GM19240 (cell line): ENCODE results near the gene RAN.
"Not testable (repeated sequence)": the region's sequence is repeated elsewhere in the genome, so short reads cannot be mapped to it uniquely, and the experiment has no call there.

Experiments
- DNase-seq: peaks from one replicate; pipeline ENCODE4 v3.0.0; 2011; ENCODE audit warnings: low spot score; ENCODE audit not compliant: insufficient read length

The RAN gene

DNA sequence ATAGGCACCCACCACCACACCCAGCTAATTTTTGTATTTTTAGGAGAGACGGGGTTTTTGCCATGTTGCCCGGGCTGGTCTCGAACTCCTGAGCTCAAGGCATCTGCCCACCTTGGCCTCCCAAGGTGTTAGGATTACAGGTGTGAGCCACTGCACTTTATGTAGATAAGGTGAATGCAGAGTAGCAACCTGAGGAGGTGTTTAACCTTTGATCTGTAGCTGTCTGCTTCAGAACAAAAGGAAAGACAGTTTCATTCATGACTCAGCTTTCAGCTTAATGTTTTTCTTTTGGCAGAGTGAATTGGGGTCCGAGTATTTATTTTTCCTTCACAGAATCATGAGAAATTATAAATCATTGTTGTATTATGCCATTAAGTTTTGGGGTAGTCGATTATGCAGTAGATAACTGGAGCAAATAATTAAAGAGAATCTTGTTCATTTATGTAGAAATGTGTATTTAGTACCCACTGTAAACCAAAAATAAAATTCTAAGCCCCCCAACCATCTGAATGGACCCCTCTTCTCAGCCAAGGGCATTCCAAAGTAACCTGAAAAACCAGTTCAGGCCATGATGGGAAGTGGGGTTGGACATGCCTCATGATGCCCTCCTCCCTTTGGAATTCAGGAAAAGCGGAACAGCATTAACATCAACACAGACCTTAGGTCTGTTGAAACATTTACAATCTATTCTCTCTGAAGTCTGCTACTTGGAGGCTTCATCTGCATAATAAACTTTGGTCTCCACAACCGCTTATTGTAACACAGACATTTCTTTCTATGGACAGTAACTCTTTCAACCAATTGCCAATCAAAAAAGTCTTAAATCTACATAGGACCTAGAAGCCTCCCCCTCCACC lies 22.1 kb upstream of the RAN start:
- no peak for DNase-seq

- no peak for DNase-seq
Measured at GRCh38 chr12:130850418-130851021, 21.3 kb upstream of the RAN start.

- DNase-seq: no peak
Measured at GRCh38 chr12:130856088-130856487, 15.8 kb upstream of the RAN start.

DNA sequence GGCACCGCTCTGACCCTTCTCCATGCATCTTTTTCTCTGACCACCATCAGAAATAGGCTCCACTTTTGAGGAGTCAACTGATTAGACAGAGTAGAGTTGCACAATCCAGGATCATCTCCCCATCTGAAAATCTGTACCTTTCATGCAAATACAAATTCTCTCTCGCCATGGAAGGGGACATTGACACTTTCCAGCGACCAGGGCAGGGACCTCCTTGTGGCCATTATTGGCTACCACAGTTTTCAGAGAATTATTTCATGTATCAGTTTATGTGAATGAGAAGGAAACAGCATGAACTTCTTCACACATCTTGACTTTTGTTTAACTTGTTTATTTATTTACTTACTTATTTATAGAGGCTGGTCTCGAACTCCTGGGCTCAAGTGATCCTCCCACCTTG lies 13.8 kb upstream of the RAN start:
- no peak for DNase-seq

DNA sequence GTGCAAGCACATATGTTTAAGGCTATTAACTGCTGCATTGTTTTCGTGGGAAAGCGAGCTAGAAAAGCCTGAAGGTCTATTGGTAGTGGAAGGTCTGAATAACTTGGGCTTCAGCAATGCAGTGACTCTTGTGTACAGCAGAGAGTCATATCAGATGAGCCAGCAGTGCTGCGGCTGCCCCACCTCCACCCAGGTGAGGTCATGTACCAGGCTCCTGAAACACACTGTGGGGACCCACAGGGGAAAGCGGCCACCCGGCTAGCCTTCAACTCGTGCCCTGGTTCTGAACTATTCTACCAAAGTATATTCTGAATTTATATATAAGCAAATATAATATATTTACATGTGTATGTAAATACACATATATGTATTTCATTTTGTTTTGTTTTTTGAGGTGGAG lies 12.7 kb upstream of the RAN start:
- DNase-seq: no peak

- DNase-seq: no peak
Measured at GRCh38 chr12:130860311-130860710, 11.6 kb upstream of the RAN start.

DNA sequence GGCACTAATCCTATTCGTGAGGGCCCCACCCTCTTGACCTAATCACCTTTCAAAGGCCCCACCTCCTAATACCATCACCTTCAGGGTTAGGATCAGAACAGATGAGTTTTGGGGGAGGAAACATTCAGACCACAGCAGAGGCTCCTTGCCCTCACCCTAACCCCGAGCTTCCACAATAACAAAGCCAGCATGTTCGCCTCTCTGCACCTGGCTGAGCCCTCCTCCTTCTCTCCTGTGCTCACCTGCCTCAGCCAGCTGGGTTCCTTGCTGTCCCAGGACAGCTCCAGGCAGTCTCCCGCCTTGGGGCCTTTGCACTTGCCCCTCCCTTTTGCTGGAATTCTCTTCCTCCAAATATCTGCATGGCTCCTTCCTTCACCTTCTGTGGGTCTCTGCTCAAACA lies 9.7 kb upstream of the RAN start:
- DNase-seq: no peak

- not testable (repeated sequence) for DNase-seq
Measured at GRCh38 chr12:130862771-130863170, 9.1 kb upstream of the RAN start.

DNA sequence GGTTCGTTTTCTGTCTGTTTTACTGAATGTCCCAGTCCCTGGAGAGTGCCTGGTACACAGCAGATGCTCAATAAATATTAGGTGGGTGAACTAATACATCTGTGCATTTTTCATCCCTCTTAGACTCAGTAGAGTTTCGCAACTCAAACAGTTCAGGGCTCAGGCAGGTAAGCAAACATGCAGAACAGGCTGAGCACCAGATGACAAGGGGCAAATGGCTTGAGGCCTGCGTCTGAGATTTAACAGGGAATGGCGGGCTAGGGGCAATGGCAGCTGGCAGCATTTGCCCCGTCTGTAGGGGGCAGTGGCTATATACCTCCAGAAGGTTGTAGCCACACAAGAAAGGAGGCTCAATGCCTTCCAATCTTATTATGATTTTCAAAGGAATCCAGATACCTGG lies 8.6 kb upstream of the RAN start:
- DNase-seq: no peak

DNA sequence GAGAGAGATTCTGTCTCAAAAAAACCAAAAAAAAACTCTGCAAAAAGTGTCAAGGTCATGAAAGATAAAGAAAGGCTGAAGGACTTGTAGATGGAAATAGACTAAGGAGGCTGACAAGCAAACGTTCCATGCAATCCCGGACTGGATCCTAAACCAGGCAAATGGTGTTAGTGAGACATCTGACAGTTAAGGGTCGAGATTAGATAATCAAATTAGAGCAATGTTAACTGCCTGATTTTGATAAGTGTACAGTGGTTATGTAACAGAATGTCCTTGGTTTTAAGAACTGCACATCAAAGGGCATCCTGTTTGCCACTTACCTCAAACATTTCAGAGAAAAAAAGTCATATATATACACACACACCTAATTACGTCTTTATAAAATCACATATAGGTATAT lies 3.5 kb upstream of the RAN start:
- no peak for DNase-seq

DNA sequence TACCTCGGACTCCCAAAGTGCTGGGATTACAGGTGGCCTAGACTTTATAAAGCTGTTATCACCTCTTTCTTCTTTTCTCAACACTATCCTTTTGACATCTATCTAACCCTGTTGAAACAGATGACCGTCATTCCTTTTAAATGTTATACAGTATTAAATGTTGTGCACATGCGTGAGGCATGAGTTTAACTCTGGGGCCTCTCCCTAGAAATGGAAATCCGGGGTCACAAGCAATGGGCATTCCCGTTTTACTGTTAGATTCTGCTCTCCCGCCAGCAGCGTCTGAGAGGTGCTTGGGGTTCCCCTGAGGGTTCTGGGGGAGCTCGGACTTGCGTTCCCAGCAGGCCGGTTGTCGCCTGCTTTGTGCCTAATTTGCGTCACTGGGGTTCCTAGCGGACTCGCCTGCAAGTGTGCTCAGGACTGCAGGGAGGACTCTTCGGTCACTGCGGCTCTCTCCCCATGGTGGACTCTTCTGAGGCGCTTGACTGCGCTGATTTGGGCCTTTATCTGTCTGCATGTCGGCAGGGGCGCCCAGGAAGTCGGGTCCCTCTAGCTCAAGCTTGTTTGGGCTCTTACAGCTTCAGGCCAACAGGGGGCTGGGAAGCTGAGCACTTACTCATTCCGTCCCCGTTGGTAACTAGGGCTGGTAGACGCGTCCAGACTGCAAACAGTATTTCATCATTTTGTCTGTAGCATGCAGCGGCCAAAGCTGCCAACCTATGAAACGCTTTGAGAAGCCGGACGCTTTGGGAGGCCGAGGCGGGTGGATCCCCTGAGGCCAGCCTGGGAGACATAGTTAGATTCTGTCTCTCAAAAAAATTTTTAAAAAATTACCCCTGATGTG lies 1.2 kb upstream of the RAN start:
- DNase-seq: peak; percentile 73

GRCh38 chr12:130872179-130873096 lies 572 bp downstream of the RAN start:
- peak; percentile 31 for DNase-seq

DNA sequence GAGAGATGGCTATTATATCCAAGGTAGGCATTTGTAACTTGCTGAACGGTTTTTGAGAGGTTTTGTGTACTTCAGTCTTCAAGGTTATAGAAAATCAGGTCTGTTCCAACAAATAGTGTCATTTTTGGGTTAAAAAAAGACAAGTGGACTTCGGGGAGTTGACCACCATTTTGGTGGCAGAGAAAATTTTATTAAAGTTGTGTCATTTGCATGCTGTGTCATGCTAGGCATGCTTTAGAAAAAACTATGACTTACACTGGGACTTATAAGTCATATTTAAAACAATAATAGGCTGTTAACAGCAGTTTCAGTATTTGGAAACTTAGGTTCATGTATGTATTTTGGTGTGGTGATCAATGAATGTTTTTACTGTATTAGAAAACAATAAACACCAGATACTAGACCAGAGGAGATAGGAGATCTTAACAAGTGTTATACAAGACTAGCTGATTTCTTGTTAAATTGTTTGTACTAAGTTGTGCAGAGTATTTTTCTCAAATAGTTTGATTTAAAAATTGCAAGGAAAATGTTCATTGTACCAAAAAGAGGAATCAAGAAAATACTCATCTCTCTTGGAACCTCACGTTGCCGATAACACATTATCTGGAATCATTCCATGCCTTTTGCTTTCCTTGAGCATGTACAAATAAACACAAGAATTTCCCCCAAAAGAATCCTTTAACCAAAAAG lies 1.4 kb downstream of the RAN start:
- no peak for DNase-seq

DNA sequence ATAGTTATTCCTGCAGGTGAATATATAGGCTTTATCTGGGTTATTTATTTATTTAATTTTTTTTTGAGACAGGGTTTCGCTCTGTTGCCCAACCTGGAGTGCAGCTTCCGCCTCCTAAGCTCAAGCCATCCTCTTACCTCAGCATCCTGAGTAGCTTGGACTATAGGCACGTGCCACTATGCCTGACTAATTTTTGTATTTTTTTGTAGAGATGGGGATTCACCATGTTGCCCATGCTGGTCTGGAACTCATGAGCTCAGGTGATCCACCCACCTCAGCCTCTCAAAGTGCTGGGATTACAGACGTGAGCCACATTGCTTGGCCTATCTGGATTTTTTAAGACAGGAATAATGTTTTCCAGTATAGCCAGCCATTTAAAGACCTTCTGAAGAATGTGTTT lies 2.0 kb downstream of the RAN start:
- no peak for DNase-seq

GRCh38 chr12:130874696-130875095 lies 2.8 kb downstream of the RAN start:
- no peak for DNase-seq

DNA sequence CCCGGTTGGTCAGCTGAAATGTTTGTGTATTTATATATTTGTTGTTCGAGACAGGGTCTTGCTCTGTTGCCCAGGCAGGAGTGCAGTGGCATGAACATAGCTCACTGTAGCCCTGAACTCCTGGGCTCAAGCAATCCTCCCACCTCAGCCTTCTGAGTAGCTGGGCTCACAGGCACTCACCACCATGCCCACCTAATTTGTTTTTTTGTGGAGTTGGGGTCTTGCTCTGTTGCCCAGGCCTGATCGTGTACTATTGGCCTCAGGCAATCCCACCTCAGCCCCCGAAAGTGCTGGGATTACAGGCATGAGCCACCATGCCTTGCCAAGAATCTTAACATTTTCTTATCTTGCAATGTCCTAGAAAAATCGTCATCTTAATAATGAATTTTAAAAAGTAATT lies 3.3 kb downstream of the RAN start:
- DNase-seq: no peak

- not testable (repeated sequence) for DNase-seq
Measured at GRCh38 chr12:130875708-130876107, 3.8 kb downstream of the RAN start.

- no peak for DNase-seq
Measured at GRCh38 chr12:130876297-130876696, 4.4 kb downstream of the RAN start.

GRCh38 chr12:130876758-130877157 lies 4.9 kb downstream of the RAN start:
- no peak for DNase-seq

DNA sequence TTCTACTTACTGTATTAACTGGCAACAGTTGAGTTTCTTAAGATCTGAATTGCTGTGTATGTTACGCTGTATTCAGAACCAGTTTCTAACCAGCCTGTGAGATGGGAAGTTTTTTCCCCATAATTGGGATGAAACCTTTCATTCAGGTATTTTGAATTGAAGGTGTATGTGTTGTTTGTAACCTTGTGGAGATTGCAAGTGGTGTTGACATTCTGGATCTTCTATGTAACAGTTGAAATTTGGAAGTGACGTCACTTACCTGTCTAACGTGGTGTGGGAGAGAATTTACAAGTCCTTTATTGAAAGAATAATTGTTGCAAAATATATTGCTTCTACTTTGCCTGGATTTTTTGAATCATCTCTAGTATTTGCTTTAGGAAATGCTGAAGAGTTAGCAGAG lies 5.5 kb downstream of the RAN start:
- DNase-seq: no peak
